H1 (cell line): ENCODE results near the gene THPO. TPM values are rescaled to one million over a fixed set of nuclear protein-coding genes. Genes with fewer than 3 reads are reported as not detected.

Source experiments
- CTCF ChIA-PET: fragments of 300-600 bp; sonication (Branson Sonifier 250); formaldehyde crosslinking; loops from one replicate; lab custom pipeline; 2021; ENCODE audit not compliant: partially characterized antibody; lab: Charles Lee
- POLR2A ChIA-PET: fragments of 300-600 bp; sonication (Branson Sonifier 250); formaldehyde crosslinking; loops from one replicate; lab custom pipeline; 2021; ENCODE audit warnings: inconsistent platforms; ENCODE audit not compliant: partially characterized antibody; lab: Charles Lee
- DNase-seq, 2 experiments: peaks; one replicate each; pipeline versions ENCODE4 v3.0.0 to v3.0.0-alpha.2; 2010 to 2022; ENCODE audit warnings: low spot score in 2 of 2, low read depth in 1 of 2, mixed read lengths in 1 of 2
- FAIRE-seq: peaks from 2 replicates; lab custom pipeline; 2011; peaks lifted over from hg19 to GRCh38; lab: Jason Lieb, UNC
- H2AFZ ChIP-seq: 2 replicates; pipeline ENCODE4 v1.8.1; 2012; ENCODE audit warnings: low read length, inconsistent platforms
- H2AK5ac ChIP-seq: 2 replicates; pipeline ENCODE4 v1.6.1; 2013; ENCODE audit warnings: low read depth, low read length
- H2BK120ac ChIP-seq: replicated peaks from 2 replicates; pipeline ENCODE3; 2013; ENCODE audit warnings: low read depth, low read length, inconsistent platforms
- H2BK12ac ChIP-seq: 2 replicates; pipeline ENCODE4 v1.6.1; 2013; ENCODE audit warnings: low read depth, low read length
- H2BK15ac ChIP-seq: 2 replicates; pipeline ENCODE4 v1.6.1; 2013; ENCODE audit warnings: low read length
- H2BK20ac ChIP-seq: 2 replicates; pipeline ENCODE4 v1.6.1; 2013; ENCODE audit warnings: low read length
- H2BK5ac ChIP-seq: 2 replicates; pipeline ENCODE4 v1.6.1; 2013; ENCODE audit warnings: low read depth, low read length
- H3K14ac ChIP-seq: 2 replicates; pipeline ENCODE4 v1.6.1; 2013; ENCODE audit warnings: inconsistent platforms; ENCODE audit not compliant: insufficient read length
- H3K18ac ChIP-seq: 2 replicates; pipeline ENCODE4 v1.6.1; 2013; ENCODE audit warnings: low read length; ENCODE audit errors: extremely low read depth
- H3K23ac ChIP-seq: 2 replicates; pipeline ENCODE4 v1.6.1; 2013; ENCODE audit warnings: inconsistent platforms; ENCODE audit not compliant: insufficient read length
- H3K23me2 ChIP-seq: 2 replicates; pipeline ENCODE4 v1.6.1; 2013; ENCODE audit warnings: low read depth, low read length
- H3K27ac ChIP-seq: 2 replicates; pipeline ENCODE4 v1.6.1; 2011; ENCODE audit warnings: low read depth, low read length, inconsistent platforms
- H3K27me3 ChIP-seq, 4 experiments: replicated peaks in 1 of 4; 1 replicate in 1 of 4; 2 replicates in 3 of 4; pipeline versions ENCODE4 v1.6.1 to v1.8.1; 2011 to 2013; ENCODE audit warnings: low read length in 3 of 4, mild to moderate bottlenecking in 3 of 4, inconsistent platforms in 2 of 4, mixed read lengths in 2 of 4, moderate library complexity in 1 of 4; ENCODE audit not compliant: control insufficient read depth in 3 of 4, insufficient read depth in 3 of 4; ENCODE audit errors: extremely low read depth in 1 of 4
- H3K36me3 ChIP-seq, 4 experiments: 2 replicates each; pipeline versions ENCODE4 v1.6.1 to v1.8.1; 2011 to 2013; ENCODE audit warnings: mild to moderate bottlenecking in 4 of 4, low read length in 3 of 4, moderate library complexity in 2 of 4, control low read depth in 1 of 4, inconsistent platforms in 1 of 4; ENCODE audit not compliant: insufficient read depth in 4 of 4, control insufficient read depth in 2 of 4
- H3K4ac ChIP-seq: replicated peaks from 2 replicates; pipeline ENCODE3; 2013; ENCODE audit warnings: low read length, low read depth, mixed read lengths, inconsistent platforms; ENCODE audit not compliant: insufficient read length
- H3K4me1 ChIP-seq, 4 experiments: replicated peaks in 1 of 4; 1 replicate in 1 of 4; 2 replicates in 3 of 4; pipeline versions ENCODE4 v1.6.1 to v1.8.1; 2011 to 2013; ENCODE audit warnings: low read length in 3 of 4, inconsistent platforms in 2 of 4, mixed read lengths in 1 of 4; ENCODE audit not compliant: insufficient read depth in 4 of 4, control insufficient read depth in 3 of 4
- H3K4me2 ChIP-seq, 2 experiments: 2 replicates each; pipeline versions ENCODE4 v1.6.1 to v1.8.1; 2011 to 2013; ENCODE audit warnings: low read depth in 2 of 2, low read length in 2 of 2, control low read depth in 1 of 2, inconsistent platforms in 1 of 2, mild to moderate bottlenecking in 1 of 2; ENCODE audit not compliant: insufficient read depth in 1 of 2
- H3K4me3 ChIP-seq, 4 experiments: fragments of 200-600, 300-600 bp in 1 of 4; sonication (generic), shearing (Covaris generic), sonication (Bioruptor Twin) in 1 of 4; 2 replicates each; pipeline versions ENCODE4 v1.5.1 to v1.8.1; 2011 to 2016; ENCODE audit warnings: low read length in 4 of 4, low read depth in 3 of 4, control low read depth in 2 of 4, inconsistent platforms in 2 of 4, mild to moderate bottlenecking in 2 of 4, mixed read lengths in 1 of 4, moderate library complexity in 1 of 4; ENCODE audit not compliant: insufficient read depth in 2 of 4; ENCODE audit errors: extremely low read depth in 1 of 4
- H3K56ac ChIP-seq: replicated peaks from 2 replicates; pipeline ENCODE3; 2013; ENCODE audit warnings: low read depth, mild to moderate bottlenecking, mixed read lengths, low read length, inconsistent platforms; ENCODE audit not compliant: insufficient read length
- H3K79me1 ChIP-seq: 2 replicates; pipeline ENCODE4 v1.6.1; 2013; ENCODE audit warnings: low read depth, low read length, control low read depth
- H3K79me2 ChIP-seq, 2 experiments: 2 replicates each; pipeline versions ENCODE4 v1.6.1 to v1.8.1; 2012 to 2013; ENCODE audit warnings: low read length in 2 of 2, mild to moderate bottlenecking in 2 of 2, inconsistent platforms in 1 of 2; ENCODE audit not compliant: insufficient read depth in 2 of 2, control insufficient read depth in 1 of 2
- H3K9ac ChIP-seq, 4 experiments: replicated peaks in 1 of 4; 1 replicate in 1 of 4; 2 replicates in 3 of 4; pipeline versions ENCODE4 v1.6.1 to v1.8.1; 2011 to 2013; ENCODE audit warnings: low read depth in 3 of 4, low read length in 3 of 4, control low read depth in 2 of 4, mild to moderate bottlenecking in 2 of 4, moderate library complexity in 2 of 4, inconsistent platforms in 1 of 4; ENCODE audit errors: extremely low read depth in 1 of 4
- H3K9me3 ChIP-seq, 2 experiments: 2 replicates each; pipeline versions ENCODE4 v1.6.1 to v1.8.1; 2012 to 2013; ENCODE audit warnings: mild to moderate bottlenecking in 2 of 2, moderate library complexity in 2 of 2, control low read depth in 1 of 2, inconsistent platforms in 1 of 2, low read depth in 1 of 2, low read length in 1 of 2, mixed read lengths in 1 of 2; ENCODE audit not compliant: insufficient read depth in 2 of 2
- H4K20me1 ChIP-seq, 2 experiments: replicated peaks in 1 of 2; 2 replicates each; pipeline versions ENCODE3 to v1.8.1; 2011 to 2013; ENCODE audit warnings: inconsistent platforms in 2 of 2, low read length in 2 of 2, mild to moderate bottlenecking in 1 of 2; ENCODE audit not compliant: insufficient read depth in 2 of 2, control insufficient read depth in 1 of 2
- H4K5ac ChIP-seq: 2 replicates; pipeline ENCODE4 v1.6.1; 2013; ENCODE audit warnings: low read length, low read depth, mixed read lengths, inconsistent platforms; ENCODE audit not compliant: insufficient read length
- H4K8ac ChIP-seq: 2 replicates; pipeline ENCODE4 v1.8.0; 2013; ENCODE audit warnings: mild to moderate bottlenecking, moderate library complexity, low read length, inconsistent platforms; ENCODE audit not compliant: insufficient read depth; ENCODE audit errors: extremely low read depth
- H4K91ac ChIP-seq: replicated peaks from 2 replicates; pipeline ENCODE3; 2013; ENCODE audit warnings: low read length, mixed read lengths, inconsistent platforms; ENCODE audit not compliant: insufficient read length
- ATF2 ChIP-seq: IDR thresholded peaks from 2 replicates; pipeline ENCODE4 v1.6.1; 2012; ENCODE audit warnings: low read length, inconsistent platforms
- CBX8 ChIP-seq: fragments of 300-800, 300-1000 bp; sonication (generic); IDR thresholded peaks from 2 replicates; pipeline ENCODE4 v1.7.1; 2016; ENCODE audit warnings: low read depth, low read length, borderline replicate concordance
- E2F6 ChIP-seq: IDR thresholded peaks from 2 replicates; pipeline ENCODE4 v1.6.1; 2012; ENCODE audit warnings: inconsistent platforms
- EZH2 ChIP-seq: fragments of 200-600 bp; sonication (generic); IDR thresholded peaks from 2 replicates; pipeline ENCODE4 v1.7.1; 2012; ENCODE audit warnings: low read depth, mild to moderate bottlenecking, moderate library complexity, low read length, inconsistent platforms; ENCODE audit not compliant: severe bottlenecking
- FOSL1 ChIP-seq: IDR thresholded peaks from 2 replicates; pipeline ENCODE4 v1.6.1; 2011; ENCODE audit warnings: mild to moderate bottlenecking, low read depth, low read length, moderate library complexity; ENCODE audit not compliant: insufficient read depth
- PHF8 ChIP-seq: fragments of 200-600 bp; sonication (generic); conservative IDR thresholded peaks from 2 replicates; pipeline ENCODE4 v1.7.1; 2012; ENCODE audit warnings: low read depth, mild to moderate bottlenecking, inconsistent platforms, low read length, moderate library complexity
- SIN3A ChIP-seq, 2 experiments: IDR thresholded peaks in 1 of 2; conservative IDR thresholded peaks in 1 of 2; 2 replicates each; pipeline ENCODE4 v1.6.1; 2011 to 2012; ENCODE audit warnings: low read length in 2 of 2, improper control_type of control experiment in 1 of 2, low read depth in 1 of 2, mild to moderate bottlenecking in 1 of 2
- TAF1 ChIP-seq: IDR thresholded peaks from 2 replicates; pipeline ENCODE4 v1.6.1; 2011; ENCODE audit warnings: mild to moderate bottlenecking, low read depth, low read length
- ZNF274 ChIP-seq: IDR thresholded peaks from 2 replicates; pipeline ENCODE4 v1.7.0; 2012; ENCODE audit warnings: low read length, borderline replicate concordance; ENCODE audit errors: extremely low read depth
- WGBS, 2 experiments: shearing (Covaris generic) in 1 of 2; methylation state at CpG; one replicate each; pipeline versions ENCODE4 v1.1.6 to v1.1.7; 2013 to 2015; ENCODE audit warnings: low lambda C conversion rate in 2 of 2, mixed read lengths in 2 of 2, inconsistent platforms in 1 of 2, low coverage in 1 of 2, missing lambda C conversion rate in 1 of 2; ENCODE audit not compliant: insufficient replicate concordance in 2 of 2, insufficient coverage in 1 of 2, insufficient read length in 1 of 2; ENCODE audit errors: extremely low coverage in 1 of 2, missing lambda C conversion rate in 1 of 2; 5-methylcytosine and 5-hydroxymethylcytosine counted together
- polyA plus RNA-seq, 7 experiments: library from polyadenylated mRNA; depleted of rRNA in 3 of 7; stranded (reverse) in 5 of 7; unstranded in 2 of 7; fragments of >200 nt in 5 of 7; fragments of 200-250 nt in 2 of 7; gene quantifications; 1 replicate in 5 of 7; 2 replicates in 1 of 7; 4 replicates in 1 of 7; pipeline versions ENCODE4 v1.2.1 to v1.2.3, GENCODE V29; 2011 to 2013; ENCODE audit warnings: missing spikeins in 2 of 7, mixed read lengths in 2 of 7
- total RNA-seq: library from RNA; stranded (reverse); fragmentation: NEBNext Ultra II Directional; extraction: Animal tissue kit (Norgen Biotek cat#: 25700); gene quantifications from 2 replicates; pipeline ENCODE4 v1.2.1, GENCODE V29; 2021

Gene THPO
- total and polyA plus RNA-seq, 2 of the 8 experiments (the other 6 are each of a cell fraction or from before 2014, with no cell fraction given), result 0.82 to 1.2 TPM

GRCh38 chr3:184361532-184361931 lies 16.5 kb downstream of the THPO start, which contains the start of the genes CLCN2 and POLR2H:
Gene CLCN2 (minus strand): TSS chr3:184361605. CDS start chr3:184361479, 126 bp downstream.
Gene POLR2H (plus strand): TSS chr3:184361710. CDS start chr3:184363493, 1,783 bp downstream.
- 0% methylated on average over 39 of the region's 56 CpGs; no CpG with 5 or more reads in 1 of the 2 experiments for WGBS, 2 experiments
- TF ChIP-seq ZNF274, result no peak
- no peak for TF ChIP-seq FOSL1
- peak; percentile 56 for TF ChIP-seq PHF8
- no peak for TF ChIP-seq CBX8
- no peak for TF ChIP-seq ATF2
- peak; percentile 13; the same call in 1 of the 2 replicates for TF ChIP-seq E2F6
- no peak; a peak in 1 of 4 replicates for TF ChIP-seq SIN3A (conservative IDR thresholded peaks at IDR 0.05 in 1 of 2, IDR thresholded peaks at IDR 0.05 in 1 of 2; ENCODE audit: low read depth in 1 of 2, low read length in 2 of 2)
- no peak for TF ChIP-seq EZH2
- 0 out of 2 replicates have a peak, but pooled peaks have one; percentile 18 for TF ChIP-seq TAF1

More at GRCh38 chr3:184361532-184361931, 16.5 kb downstream of the THPO start, which contains the start of the genes CLCN2 and POLR2H:
- POLR2A ChIA-PET, result interaction anchor here (0.8 to 5.2 kb wide), 16 partner anchors 9 to 375 kb away, joined by 3 to 32 read pairs (median 6); partner anchors contain the start of gene FAM131A
- H3K4ac ChIP-seq, result peak within 1 kb of the TSS; percentile 78
- peak within 1 kb of the TSS; percentile 7 for H2BK120ac ChIP-seq
- 0 out of 2 replicates have a peak, but pooled peaks cover 3% of the 10 kb centered on the region for H3K79me1 ChIP-seq
- peak within 1 kb of the TSS; percentile 92 for H3K27ac ChIP-seq
- peak within 1 kb of the TSS; percentile 94 to 98 for H3K4me2 ChIP-seq
- H3K4me3 ChIP-seq, result peak within 1 kb of the TSS; percentile 77 to 88 (median 80)
- H4K5ac ChIP-seq, result peak within 1 kb of the TSS; percentile 85
- H2BK5ac ChIP-seq, result peak within 1 kb of the TSS; percentile 88
- peak within 1 kb of the TSS; percentile 37; the same call in 1 of the 2 replicates for H2AFZ ChIP-seq
- H2AK5ac ChIP-seq, result peak within 1 kb of the TSS; percentile 95; the same call in 1 of the 2 replicates
- H2BK15ac ChIP-seq, result 0 out of 2 replicates have a peak within 1 kb of the TSS, but pooled peaks have one; percentile 61
- CTCF ChIA-PET, result interaction anchor here (0.7 to 7.1 kb wide), 7 partner anchors 8 to 466 kb away, joined by 3 to 47 read pairs (median 5); no protein-coding TSS in a partner anchor
- peak within 1 kb of the TSS; percentile 76 for H4K91ac ChIP-seq
- peaks cover 0 to 15% of the 10 kb centered on the region in 2 experiments; a peak in 2 of 4 replicates for H3K79me2 ChIP-seq
- peaks cover 3 to 18% (median 12%) of the 10 kb centered on the region in 4 experiments for H3K4me1 ChIP-seq
- FAIRE-seq, result no peak
- H4K20me1 ChIP-seq, result peaks cover 6 to 12% of the 10 kb centered on the region in 2 experiments
- H3K14ac ChIP-seq, result no peak within 1 kb of the TSS
- H3K9me3 ChIP-seq, result no peaks in the 10 kb centered on the region
- peaks cover 22% of the 10 kb centered on the region for H3K23me2 ChIP-seq
- no peak within 1 kb of the TSS for H2BK20ac ChIP-seq
- peak within 1 kb of the TSS; percentile 78 for H3K18ac ChIP-seq
- H3K36me3 ChIP-seq, result peaks cover 7 to 28% (median 18%) of the 10 kb centered on the region in 4 experiments; a peak in 7 of 8 replicates
- peak within 1 kb of the TSS; percentile 67 for H3K56ac ChIP-seq
- peak within 1 kb of the TSS; percentile 75 for H2BK12ac ChIP-seq
- DNase-seq, result peak in 1 of 2 experiments; percentile 81
- H3K23ac ChIP-seq, result no peak within 1 kb of the TSS
- peak within 1 kb of the TSS; percentile 97; the same call in 1 of the 2 replicates for H4K8ac ChIP-seq
- H3K9ac ChIP-seq, result peak within 1 kb of the TSS; percentile 54 to 92 (median 72)
- peaks cover 0 to 8% (median 3%) of the 10 kb centered on the region in 4 experiments; a peak in 3 of 7 replicates for H3K27me3 ChIP-seq
